NB4 (cell line): Measurements from ENCODE around the gene DHRS3.

Source experiments
- DNase-seq: peaks from one replicate; pipeline ENCODE4 v3.0.0; 2010; ENCODE audit warnings: low read depth
- H3K4me3 ChIP-seq: one replicate; pipeline ENCODE4 v1.5.1; 2011; ENCODE audit warnings: mild to moderate bottlenecking, low read depth, low read length, moderate library complexity
- MAX ChIP-seq: IDR thresholded peaks from 2 replicates; pipeline ENCODE4 v1.6.1; 2011; ENCODE audit warnings: low read depth, low read length
- MYC ChIP-seq: IDR thresholded peaks from 2 replicates; pipeline ENCODE4 v1.6.1; 2011; ENCODE audit warnings: low read depth, low read length
- POLR2A ChIP-seq: IDR thresholded peaks from 2 replicates; pipeline ENCODE4 v1.6.1; 2011; ENCODE audit warnings: mild to moderate bottlenecking; ENCODE audit not compliant: insufficient read length; ENCODE audit errors: extremely low read depth
- TF ChIP-seq, protein P1 (sequence below): IDR thresholded peaks from one replicate; pipeline ENCODE4 v1.5.1; 2012; ENCODE audit warnings: low read depth, low read length

Gene DHRS3

DNA sequence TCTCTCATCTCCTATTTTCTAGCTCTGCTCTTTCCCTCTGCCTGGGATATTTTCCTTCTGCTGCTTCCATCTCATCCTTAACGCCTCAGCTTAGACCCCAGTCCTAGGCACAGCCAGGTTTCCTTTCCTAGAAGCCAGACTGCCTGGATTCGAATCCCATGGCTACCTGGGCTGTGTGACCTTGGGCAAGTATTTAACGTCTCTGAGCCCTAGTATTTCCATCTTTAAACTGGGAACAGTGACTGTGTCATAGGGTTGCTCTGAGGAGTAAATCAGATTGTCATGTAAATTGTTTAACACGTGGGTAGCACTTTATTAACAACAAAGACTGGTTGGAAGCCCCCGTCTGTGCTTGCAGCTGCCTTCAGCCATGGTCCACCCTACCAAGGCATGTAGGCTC, 18.4 kb downstream of the DHRS3 start:
- no peak overlapping the region for H3K4me3 ChIP-seq
- TF ChIP-seq MAX (no peak), POLR2A (no peak), MYC (no peak)
- TF ChIP-seq, protein P1, sequence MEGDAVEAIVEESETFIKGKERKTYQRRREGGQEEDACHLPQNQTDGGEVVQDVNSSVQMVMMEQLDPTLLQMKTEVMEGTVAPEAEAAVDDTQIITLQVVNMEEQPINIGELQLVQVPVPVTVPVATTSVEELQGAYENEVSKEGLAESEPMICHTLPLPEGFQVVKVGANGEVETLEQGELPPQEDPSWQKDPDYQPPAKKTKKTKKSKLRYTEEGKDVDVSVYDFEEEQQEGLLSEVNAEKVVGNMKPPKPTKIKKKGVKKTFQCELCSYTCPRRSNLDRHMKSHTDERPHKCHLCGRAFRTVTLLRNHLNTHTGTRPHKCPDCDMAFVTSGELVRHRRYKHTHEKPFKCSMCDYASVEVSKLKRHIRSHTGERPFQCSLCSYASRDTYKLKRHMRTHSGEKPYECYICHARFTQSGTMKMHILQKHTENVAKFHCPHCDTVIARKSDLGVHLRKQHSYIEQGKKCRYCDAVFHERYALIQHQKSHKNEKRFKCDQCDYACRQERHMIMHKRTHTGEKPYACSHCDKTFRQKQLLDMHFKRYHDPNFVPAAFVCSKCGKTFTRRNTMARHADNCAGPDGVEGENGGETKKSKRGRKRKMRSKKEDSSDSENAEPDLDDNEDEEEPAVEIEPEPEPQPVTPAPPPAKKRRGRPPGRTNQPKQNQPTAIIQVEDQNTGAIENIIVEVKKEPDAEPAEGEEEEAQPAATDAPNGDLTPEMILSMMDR = no peak
- no peak for DNase-seq

DNA sequence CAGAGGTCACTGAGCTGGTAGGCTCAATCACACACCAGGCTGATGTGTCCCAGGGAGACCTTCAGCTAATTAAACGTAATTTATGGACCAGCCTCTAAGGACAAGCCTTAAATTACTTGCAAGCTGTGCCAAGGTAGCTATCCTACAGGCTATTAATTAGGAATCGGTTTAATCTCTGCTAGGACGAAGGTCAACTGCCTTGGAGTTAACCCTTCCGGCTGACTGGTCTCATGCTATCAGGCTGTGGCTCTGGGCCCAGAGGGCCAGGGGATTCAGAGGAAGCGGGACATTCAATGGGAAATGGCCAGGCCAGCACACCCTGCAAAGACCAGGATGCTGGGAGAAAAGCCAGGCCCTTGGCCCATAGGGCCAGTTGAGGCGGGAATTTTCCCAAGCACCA, 19.0 kb downstream of the DHRS3 start:
- no peak for DNase-seq
- TF ChIP-seq POLR2A = no peak
- TF ChIP-seq, protein P1 = no peak
- TF ChIP-seq MAX = no peak
- no peak for TF ChIP-seq MYC
- no peak overlapping the region for H3K4me3 ChIP-seq

- no peak overlapping the region for H3K4me3 ChIP-seq
- no peak for TF ChIP-seq MAX
- no peak for TF ChIP-seq MYC
- no peak for DNase-seq
Observed at GRCh38 chr1:12597792-12598191, 20.2 kb downstream of the DHRS3 start.

GRCh38 chr1:12596007-12596821, 21.8 kb downstream of the DHRS3 start:
- no peak overlapping the region for H3K4me3 ChIP-seq
- TF ChIP-seq MYC = peak; percentile 71
- TF ChIP-seq, protein P1 = no peak
- TF ChIP-seq POLR2A = no peak
- TF ChIP-seq MAX = peak; percentile 60
- DNase-seq = peak; percentile 88

DNA sequence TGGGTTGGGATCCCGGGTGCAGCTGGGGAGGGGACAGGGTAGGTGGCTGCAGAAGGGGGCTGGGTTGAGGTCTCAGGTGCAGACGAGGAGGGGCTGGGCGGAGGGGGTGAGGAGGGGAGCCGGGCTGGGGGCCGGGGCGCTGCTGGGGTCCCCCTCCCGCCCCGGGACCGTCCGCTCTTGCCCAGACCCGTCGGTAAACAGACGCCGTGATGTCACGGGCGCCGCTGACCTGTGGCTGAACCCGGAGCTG, 22.3 kb downstream of the DHRS3 start:
- H3K4me3 ChIP-seq = no peak overlapping the region
- TF ChIP-seq, protein P1 = no peak
- no peak for TF ChIP-seq MAX
- no peak for TF ChIP-seq MYC
- TF ChIP-seq POLR2A = no peak
- DNase-seq = no peak

DNA sequence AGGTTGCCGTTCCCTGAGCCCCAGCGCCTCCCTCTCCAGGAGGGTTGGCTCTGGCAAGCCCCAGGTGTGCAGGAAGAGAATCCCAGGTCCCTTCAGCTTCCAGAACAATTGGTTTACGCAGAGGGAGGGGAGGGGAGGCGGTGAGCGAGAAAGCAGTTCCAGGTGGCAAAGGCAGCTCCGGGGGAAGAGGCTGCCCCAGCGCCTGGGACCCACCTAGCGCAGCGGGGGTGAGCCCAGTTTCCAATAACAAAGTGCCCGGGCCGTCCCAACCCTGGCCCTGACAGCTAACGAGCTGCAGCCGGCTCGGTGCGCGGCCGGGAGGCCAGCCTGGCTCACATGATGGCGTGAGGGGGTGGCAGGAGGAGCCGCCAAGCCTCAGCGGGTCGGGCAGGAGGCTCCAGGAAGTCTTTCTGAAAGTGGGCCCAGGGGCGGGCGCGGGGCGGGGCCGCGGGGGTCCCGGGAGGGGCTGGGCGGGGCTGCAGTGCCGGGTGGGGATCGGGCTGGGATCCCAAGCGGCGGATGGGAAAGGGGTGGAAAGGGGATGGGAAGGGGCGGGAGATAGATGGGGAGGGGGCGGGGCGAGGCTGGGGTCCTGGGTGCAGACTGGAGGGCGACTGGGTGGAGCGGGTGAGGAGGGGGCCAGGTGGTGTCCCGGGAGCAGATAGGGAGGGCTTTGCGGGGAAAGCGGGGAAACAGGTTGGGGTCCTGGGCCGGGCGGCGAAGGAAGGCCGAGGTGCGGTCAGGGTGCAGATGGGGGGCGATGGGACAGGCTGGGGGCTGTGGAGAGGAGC, 22.8 kb downstream of the DHRS3 start:
- TF ChIP-seq, protein P1 = no peak
- no peak for TF ChIP-seq POLR2A
- TF ChIP-seq MYC = no peak
- no peak for TF ChIP-seq MAX
- DNase-seq = no peak
- H3K4me3 ChIP-seq = no peak overlapping the region
